ENCODE data around the gene EDEM3.

EDEM3 gene

GRCh38 chr1:184791550-184791900 lies 36.9 kb upstream of the EDEM3 start:
- Histone ChIP-seq H4K91ac (ENCODE audit: low read depth, low read length) (no peak overlapping the region), H3K36me3 (ENCODE audit: control insufficient read depth in 1 of 2, insufficient read depth in 2 of 2, low read length in 2 of 2) (no peaks in the 10 kb centered on the region), H3K79me2 (ENCODE audit: control insufficient read depth, insufficient read depth, low read length, poor library complexity) (no peaks in the 10 kb centered on the region), H3K27ac (ENCODE audit: low read depth, low read length) (no peak overlapping the region), H3K4me1 (ENCODE audit: control insufficient read depth in 1 of 2, insufficient read depth in 2 of 2, low read length in 2 of 2) (peaks cover 3 to 4% of the 10 kb centered on the region in 2 experiments), H3K14ac (ENCODE audit: low read length) (no peak overlapping the region), H3K4me2 (ENCODE audit: low read length) (no peak overlapping the region), H3K79me1 (ENCODE audit: low read length) (peaks cover 3% of the 10 kb centered on the region), H3K4me3 (ENCODE audit: low read depth, low read length) (no peak overlapping the region), H3K9ac (ENCODE audit: low read length) (no peak overlapping the region), H3K18ac (ENCODE audit: low read length) (no peak overlapping the region), H2BK5ac (ENCODE audit: low read depth, low read length, poor library complexity) (no peak overlapping the region), H3K9me3 (ENCODE audit: insufficient read depth, low read depth, low read length) (no peaks in the 10 kb centered on the region), H2BK12ac (ENCODE audit: low read length) (no peak overlapping the region), H2AFZ (ENCODE audit: insufficient read depth, low read length, poor library complexity) (no peak overlapping the region), H3K27me3 (ENCODE audit: insufficient read depth, low read length) (no peaks in the 10 kb centered on the region), H2BK120ac (ENCODE audit: insufficient read depth, low read length, poor library complexity) (no peak overlapping the region), H3K4ac (ENCODE audit: low read depth, low read length) (no peak overlapping the region), H3K23ac (ENCODE audit: low read length) (no peak overlapping the region), H4K12ac (ENCODE audit: low read depth, low read length) (no peak overlapping the region), H2AK5ac (ENCODE audit: low read length) (no peak overlapping the region), H4K8ac (ENCODE audit: low read depth, low read length) (no peak overlapping the region)
- no peak for DNase-seq
- WGBS (ENCODE audit: extremely low coverage, insufficient coverage, insufficient read length), result no CpG with 5 or more reads among the region's 2 CpGs

- H2AFZ ChIP-seq (ENCODE audit: insufficient read depth, low read length, poor library complexity), result no peak overlapping the region
- H3K79me2 ChIP-seq (ENCODE audit: control insufficient read depth, insufficient read depth, low read length, poor library complexity), result no peaks in the 10 kb centered on the region
- H3K14ac ChIP-seq (ENCODE audit: low read length), result no peak overlapping the region
- no peak overlapping the region for H3K18ac ChIP-seq (ENCODE audit: low read length)
- H4K91ac ChIP-seq (ENCODE audit: low read depth, low read length), result no peak overlapping the region
- no peak overlapping the region for H2BK120ac ChIP-seq (ENCODE audit: insufficient read depth, low read length, poor library complexity)
- H3K4me2 ChIP-seq (ENCODE audit: low read length), result no peak overlapping the region
- DNase-seq, result no peak
- H4K8ac ChIP-seq (ENCODE audit: low read depth, low read length), result no peak overlapping the region
- H3K23ac ChIP-seq (ENCODE audit: low read length), result no peak overlapping the region
- WGBS (ENCODE audit: extremely low coverage, insufficient coverage, insufficient read length), result no CpG with 5 or more reads among the region's 9 CpGs
- H3K9ac ChIP-seq (ENCODE audit: low read length), result no peak overlapping the region
- H2BK12ac ChIP-seq (ENCODE audit: low read length), result no peak overlapping the region
- no peaks in the 10 kb centered on the region for H3K36me3 ChIP-seq (ENCODE audit: control insufficient read depth in 1 of 2, insufficient read depth in 2 of 2, low read length in 2 of 2)
- no peak overlapping the region for H3K4me3 ChIP-seq (ENCODE audit: low read depth, low read length)
- H3K4ac ChIP-seq (ENCODE audit: low read depth, low read length), result no peak overlapping the region
- no peak overlapping the region for H2BK5ac ChIP-seq (ENCODE audit: low read depth, low read length, poor library complexity)
- no peak overlapping the region for H2AK5ac ChIP-seq (ENCODE audit: low read length)
- H3K27ac ChIP-seq (ENCODE audit: low read depth, low read length), result no peak overlapping the region
- H3K79me1 ChIP-seq (ENCODE audit: low read length), result peaks cover 3% of the 10 kb centered on the region
- no peaks in the 10 kb centered on the region for H3K27me3 ChIP-seq (ENCODE audit: insufficient read depth, low read length)
- no peaks in the 10 kb centered on the region for H3K9me3 ChIP-seq (ENCODE audit: insufficient read depth, low read depth, low read length)
- no peak overlapping the region for H4K12ac ChIP-seq (ENCODE audit: low read depth, low read length)
- peaks cover 3 to 4% of the 10 kb centered on the region in 2 experiments for H3K4me1 ChIP-seq (ENCODE audit: control insufficient read depth in 1 of 2, insufficient read depth in 2 of 2, low read length in 2 of 2)
Measured at GRCh38 chr1:184790642-184791549, 36.2 kb upstream of the EDEM3 start.

GRCh38 chr1:184789884-184790283 lies 35.2 kb upstream of the EDEM3 start:
- Histone ChIP-seq H2BK5ac (ENCODE audit: low read depth, low read length, poor library complexity) (no peak overlapping the region), H3K18ac (ENCODE audit: low read length) (no peak overlapping the region), H3K79me1 (ENCODE audit: low read length) (peaks cover 3% of the 10 kb centered on the region), H3K79me2 (ENCODE audit: control insufficient read depth, insufficient read depth, low read length, poor library complexity) (no peaks in the 10 kb centered on the region), H3K4me1 (ENCODE audit: control insufficient read depth in 1 of 2, insufficient read depth in 2 of 2, low read length in 2 of 2) (peaks cover 3 to 4% of the 10 kb centered on the region in 2 experiments), H3K9ac (ENCODE audit: low read length) (no peak overlapping the region), H3K4me2 (ENCODE audit: low read length) (no peak overlapping the region), H3K14ac (ENCODE audit: low read length) (no peak overlapping the region), H4K12ac (ENCODE audit: low read depth, low read length) (no peak overlapping the region), H3K36me3 (ENCODE audit: control insufficient read depth in 1 of 2, insufficient read depth in 2 of 2, low read length in 2 of 2) (no peaks in the 10 kb centered on the region), H2AFZ (ENCODE audit: insufficient read depth, low read length, poor library complexity) (no peak overlapping the region), H4K8ac (ENCODE audit: low read depth, low read length) (no peak overlapping the region), H2BK12ac (ENCODE audit: low read length) (no peak overlapping the region), H4K91ac (ENCODE audit: low read depth, low read length) (no peak overlapping the region), H3K27me3 (ENCODE audit: insufficient read depth, low read length) (no peaks in the 10 kb centered on the region), H2AK5ac (ENCODE audit: low read length) (no peak overlapping the region), H3K23ac (ENCODE audit: low read length) (no peak overlapping the region), H2BK120ac (ENCODE audit: insufficient read depth, low read length, poor library complexity) (no peak overlapping the region), H3K4me3 (ENCODE audit: low read depth, low read length) (no peak overlapping the region), H3K27ac (ENCODE audit: low read depth, low read length) (no peak overlapping the region), H3K9me3 (ENCODE audit: insufficient read depth, low read depth, low read length) (no peaks in the 10 kb centered on the region), H3K4ac (ENCODE audit: low read depth, low read length) (no peak overlapping the region)
- WGBS (ENCODE audit: extremely low coverage, insufficient coverage, insufficient read length), result no CpG with 5 or more reads among the region's 2 CpGs
- DNase-seq, result no peak

GRCh38 chr1:184788970-184789369 lies 34.3 kb upstream of the EDEM3 start:
- H3K4ac ChIP-seq (ENCODE audit: low read depth, low read length), result no peak overlapping the region
- no peak overlapping the region for H2AK5ac ChIP-seq (ENCODE audit: low read length)
- H3K18ac ChIP-seq (ENCODE audit: low read length), result no peak overlapping the region
- H3K23ac ChIP-seq (ENCODE audit: low read length), result no peak overlapping the region
- H4K12ac ChIP-seq (ENCODE audit: low read depth, low read length), result no peak overlapping the region
- H2BK120ac ChIP-seq (ENCODE audit: insufficient read depth, low read length, poor library complexity), result no peak overlapping the region
- no peak overlapping the region for H2AFZ ChIP-seq (ENCODE audit: insufficient read depth, low read length, poor library complexity)
- H2BK12ac ChIP-seq (ENCODE audit: low read length), result no peak overlapping the region
- H3K4me2 ChIP-seq (ENCODE audit: low read length), result no peak overlapping the region
- no peaks in the 10 kb centered on the region for H3K36me3 ChIP-seq (ENCODE audit: control insufficient read depth in 1 of 2, insufficient read depth in 2 of 2, low read length in 2 of 2)
- no peak overlapping the region for H3K4me3 ChIP-seq (ENCODE audit: low read depth, low read length)
- peaks cover 3 to 4% of the 10 kb centered on the region in 2 experiments for H3K4me1 ChIP-seq (ENCODE audit: control insufficient read depth in 1 of 2, insufficient read depth in 2 of 2, low read length in 2 of 2)
- H2BK5ac ChIP-seq (ENCODE audit: low read depth, low read length, poor library complexity), result no peak overlapping the region
- WGBS (ENCODE audit: extremely low coverage, insufficient coverage, insufficient read length), result no CpG with 5 or more reads among the region's 2 CpGs
- H3K9ac ChIP-seq (ENCODE audit: low read length), result no peak overlapping the region
- H3K27ac ChIP-seq (ENCODE audit: low read depth, low read length), result no peak overlapping the region
- H4K8ac ChIP-seq (ENCODE audit: low read depth, low read length), result no peak overlapping the region
- H3K27me3 ChIP-seq (ENCODE audit: insufficient read depth, low read length), result no peaks in the 10 kb centered on the region
- H4K91ac ChIP-seq (ENCODE audit: low read depth, low read length), result no peak overlapping the region
- no peaks in the 10 kb centered on the region for H3K79me2 ChIP-seq (ENCODE audit: control insufficient read depth, insufficient read depth, low read length, poor library complexity)
- peaks cover 3% of the 10 kb centered on the region for H3K79me1 ChIP-seq (ENCODE audit: low read length)
- H3K9me3 ChIP-seq (ENCODE audit: insufficient read depth, low read depth, low read length), result no peaks in the 10 kb centered on the region
- no peak overlapping the region for H3K14ac ChIP-seq (ENCODE audit: low read length)
- DNase-seq, result no peak
